GM19193 (cell line): ENCODE results near the gene ORMDL3.
A peak's percentile ranks its signal among the peaks of the same experiment; 100 is the strongest.

Experiments
- POLR2A ChIP-seq: IDR thresholded peaks from 4 replicates; pipeline ENCODE4 v1.6.1; 2011; ENCODE audit not compliant: insufficient read depth, insufficient read length; ENCODE audit errors: extremely low read depth

The ORMDL3 gene

GRCh38 chr17:39927101-39927928, at the start of gene ORMDL3, which contains the start of gene LRRC3C:
Gene ORMDL3, minus strand, starts transcription at chr17:39927601. Its CDS starts 3,398 bp downstream, at chr17:39924203.
Gene LRRC3C, plus strand, starts transcription at chr17:39927732. Its CDS starts 13,792 bp downstream, at chr17:39941524.
- TF ChIP-seq POLR2A: peak; percentile 73

- TF ChIP-seq POLR2A: no peak
These were observed 48.4 kb upstream of the ORMDL3 start for GRCh38 chr17:39975801-39976200.

- TF ChIP-seq POLR2A: no peak
These were observed 47.0 kb upstream of the ORMDL3 start for GRCh38 chr17:39974433-39974832.

GRCh38 chr17:39973496-39973895, 46.1 kb upstream of the ORMDL3 start:
- no peak for TF ChIP-seq POLR2A

- TF ChIP-seq POLR2A: no peak
These were observed 44.9 kb upstream of the ORMDL3 start for GRCh38 chr17:39972271-39972670.

GRCh38 chr17:39971076-39971603, 43.7 kb upstream of the ORMDL3 start:
- TF ChIP-seq POLR2A: no peak

GRCh38 chr17:39970157-39970692, 42.8 kb upstream of the ORMDL3 start:
- TF ChIP-seq POLR2A: no peak

GRCh38 chr17:39969375-39969774, 42.0 kb upstream of the ORMDL3 start:
- TF ChIP-seq POLR2A: no peak

- TF ChIP-seq POLR2A: no peak
These were observed 41.4 kb upstream of the ORMDL3 start for GRCh38 chr17:39968761-39969160.

- no peak for TF ChIP-seq POLR2A
These were observed 39.4 kb upstream of the ORMDL3 start for GRCh38 chr17:39966771-39967170.

- TF ChIP-seq POLR2A: no peak
These were observed 37.8 kb upstream of the ORMDL3 start for GRCh38 chr17:39965017-39965699.

- TF ChIP-seq POLR2A: no peak
These were observed 36.4 kb upstream of the ORMDL3 start for GRCh38 chr17:39963829-39964228.

GRCh38 chr17:39962642-39963220, 35.3 kb upstream of the ORMDL3 start, which contains the start of gene GSDMA:
Gene GSDMA, plus strand, starts transcription at chr17:39963004. Its CDS starts 2,684 bp downstream, at chr17:39965688.
- TF ChIP-seq POLR2A: no peak

- no peak for TF ChIP-seq POLR2A
These were observed 33.2 kb upstream of the ORMDL3 start for GRCh38 chr17:39960524-39961041.
